ENCODE measurements around the gene IGSF9B. TPM values are rescaled to one million over a fixed set of nuclear protein-coding genes. Genes with fewer than 3 reads are reported as not detected.

Gene IGSF9B
- total RNA-seq, 3 donors from 2014 or later (not counting 1 experiment from before 2014, with no cell fraction given) = 2.2 to 6.1 (median 4.3) TPM

DNA sequence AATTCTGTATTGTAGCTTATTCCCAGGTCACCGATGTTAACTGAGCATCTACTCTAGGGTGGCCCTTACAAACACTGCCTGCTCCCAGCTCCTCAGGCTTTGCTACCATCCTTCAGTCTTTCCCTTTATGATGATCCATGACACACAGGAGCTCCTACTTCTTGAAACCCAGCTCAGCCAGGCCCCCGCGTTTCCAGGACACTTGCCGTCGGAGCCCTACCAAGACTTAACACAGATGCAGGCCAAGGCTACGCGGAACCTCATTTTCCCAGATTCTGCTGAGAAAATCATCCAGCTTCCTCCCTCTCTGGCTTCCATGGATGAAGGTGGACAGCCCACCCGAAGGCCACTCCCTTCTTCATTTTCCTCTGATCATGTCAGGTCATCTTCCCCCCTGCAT is 18.6 kb downstream of the IGSF9B start:
- no peaks in the 10 kb centered on the region for H3K27me3 ChIP-seq (ENCODE audit: control insufficient read depth, insufficient read depth, low read length)
- no peak overlapping the region for H3K27ac Mint-ChIP-seq
- no peak for TF ChIP-seq CTCF (IDR thresholded peaks at IDR 0.05)

DNA sequence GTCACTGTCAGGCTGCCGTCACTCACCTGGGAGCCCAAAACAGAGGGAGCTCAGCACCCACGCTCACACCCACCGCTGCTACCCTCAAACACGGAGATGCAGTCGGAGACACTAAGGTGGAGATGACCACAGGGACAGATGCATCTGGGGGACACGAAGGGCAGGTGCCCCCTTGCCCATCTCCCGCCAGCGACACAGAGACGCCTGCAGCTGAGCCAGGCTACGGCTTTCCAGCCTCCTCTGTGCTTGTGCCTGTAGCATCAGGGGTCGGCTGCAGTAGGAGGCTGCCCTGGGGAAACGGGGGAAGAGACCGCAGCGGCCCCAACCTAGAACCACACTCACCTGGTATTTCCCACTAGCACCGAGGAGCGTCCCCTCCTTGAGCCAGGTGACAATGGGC is 19.3 kb downstream of the IGSF9B start:
- H3K27me3 Mint-ChIP-seq (ENCODE audit: low read depth in 2 of 2) = no peaks in the 10 kb centered on the region
- ATAC-seq = no peak

More for the DNA sequence above, 18.6 kb downstream of the IGSF9B start:
- Mint-ChIP-seq H3K9me3 (no peaks in the 10 kb centered on the region), H3K27me3 (ENCODE audit: low read depth in 2 of 2) (no peaks in the 10 kb centered on the region), H3K4me1 (no peaks in the 10 kb centered on the region), H3K4me3 (no peak overlapping the region), H3K36me3 (no peaks in the 10 kb centered on the region)
- H3K27ac ChIP-seq (ENCODE audit: low read length) = no peak overlapping the region
- WGBS (ENCODE audit: insufficient coverage) = 93% methylated on average over 8 of the region's 8 CpGs
- H3K4me1 ChIP-seq (ENCODE audit: control insufficient read depth, insufficient read depth, low read length) = no peaks in the 10 kb centered on the region
- H3K36me3 ChIP-seq (ENCODE audit: control insufficient read depth, insufficient read depth, low read length) = no peaks in the 10 kb centered on the region
- DNase-seq (no peak), ATAC-seq (no peak)
- intact Hi-C loops (cut with micrococcal nuclease) = no loop called here
- H3K4me3 ChIP-seq (ENCODE audit: low read length) = no peak overlapping the region
- no peaks in the 10 kb centered on the region for H3K9me3 ChIP-seq (ENCODE audit: control insufficient read depth, insufficient read depth, low read length)

GRCh38 chr11:133937015-133937414 is 19.8 kb downstream of the IGSF9B start:
- DNase-seq = no peak
- Histone ChIP-seq H3K27ac (ENCODE audit: low read length) (no peak overlapping the region), H3K36me3 (ENCODE audit: control insufficient read depth, insufficient read depth, low read length) (no peaks in the 10 kb centered on the region), H3K9me3 (ENCODE audit: control insufficient read depth, insufficient read depth, low read length) (no peaks in the 10 kb centered on the region), H3K4me1 (ENCODE audit: control insufficient read depth, insufficient read depth, low read length) (no peaks in the 10 kb centered on the region), H3K4me3 (ENCODE audit: low read length) (no peak overlapping the region), H3K27me3 (ENCODE audit: control insufficient read depth, insufficient read depth, low read length) (no peaks in the 10 kb centered on the region)
- no peaks in the 10 kb centered on the region for H3K27me3 Mint-ChIP-seq (ENCODE audit: low read depth in 2 of 2)
- no peak overlapping the region for H3K27ac Mint-ChIP-seq
- H3K36me3 Mint-ChIP-seq = no peaks in the 10 kb centered on the region
- H3K9me3 Mint-ChIP-seq = no peaks in the 10 kb centered on the region
- no peak overlapping the region for H3K4me3 Mint-ChIP-seq
- 89% methylated on average over 13 of the region's 13 CpGs for WGBS (ENCODE audit: insufficient coverage)
- H3K4me1 Mint-ChIP-seq = no peaks in the 10 kb centered on the region
- ATAC-seq = no peak
- no peak for TF ChIP-seq CTCF (IDR thresholded peaks at IDR 0.05)
- intact Hi-C loops (cut with micrococcal nuclease) = no loop called here

More for the DNA sequence above, 19.3 kb downstream of the IGSF9B start:
- Histone ChIP-seq H3K4me3 (ENCODE audit: low read length) (no peak overlapping the region), H3K36me3 (ENCODE audit: control insufficient read depth, insufficient read depth, low read length) (no peaks in the 10 kb centered on the region), H3K27me3 (ENCODE audit: control insufficient read depth, insufficient read depth, low read length) (no peaks in the 10 kb centered on the region), H3K27ac (ENCODE audit: low read length) (no peak overlapping the region), H3K4me1 (ENCODE audit: control insufficient read depth, insufficient read depth, low read length) (no peaks in the 10 kb centered on the region), H3K9me3 (ENCODE audit: control insufficient read depth, insufficient read depth, low read length) (no peaks in the 10 kb centered on the region)
- Mint-ChIP-seq H3K4me1 (no peaks in the 10 kb centered on the region), H3K4me3 (no peak overlapping the region), H3K36me3 (no peaks in the 10 kb centered on the region), H3K9me3 (no peaks in the 10 kb centered on the region), H3K27ac (no peak overlapping the region)
- DNase-seq = no peak
- intact Hi-C loops (cut with micrococcal nuclease) = no loop called here
- 92% methylated on average over 16 of the region's 16 CpGs for WGBS (ENCODE audit: insufficient coverage)
- TF ChIP-seq CTCF (IDR thresholded peaks at IDR 0.05) = no peak

DNA sequence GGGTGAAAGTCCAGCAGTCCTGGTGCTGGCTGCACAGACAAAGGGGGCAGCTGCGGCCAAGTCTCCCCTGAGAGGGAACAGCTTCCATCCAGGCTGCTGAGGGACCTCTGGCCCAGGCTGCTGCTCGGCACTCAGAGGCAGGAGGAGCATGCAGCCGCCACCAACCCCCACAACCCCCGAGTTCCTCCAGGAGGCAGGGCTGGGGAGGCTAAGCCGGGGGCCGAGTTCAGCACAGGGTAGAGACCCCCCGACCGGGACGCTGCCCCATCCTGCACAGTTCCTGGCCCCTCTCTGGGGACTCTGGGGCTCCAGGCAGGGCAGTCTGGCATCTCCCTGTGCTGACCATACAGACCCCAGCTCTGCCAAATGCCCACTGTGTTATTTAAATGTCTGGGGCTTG is 20.2 kb downstream of the IGSF9B start:
- Histone ChIP-seq H3K36me3 (ENCODE audit: control insufficient read depth, insufficient read depth, low read length) (no peaks in the 10 kb centered on the region), H3K4me1 (ENCODE audit: control insufficient read depth, insufficient read depth, low read length) (no peaks in the 10 kb centered on the region), H3K9me3 (ENCODE audit: control insufficient read depth, insufficient read depth, low read length) (no peaks in the 10 kb centered on the region), H3K4me3 (ENCODE audit: low read length) (no peak overlapping the region), H3K27me3 (ENCODE audit: control insufficient read depth, insufficient read depth, low read length) (no peaks in the 10 kb centered on the region), H3K27ac (ENCODE audit: low read length) (no peak overlapping the region)
- DNase-seq (no peak), ATAC-seq (no peak)
- no peaks in the 10 kb centered on the region for H3K9me3 Mint-ChIP-seq
- H3K27ac Mint-ChIP-seq = no peak overlapping the region
- H3K4me3 Mint-ChIP-seq = no peak overlapping the region
- TF ChIP-seq CTCF (IDR thresholded peaks at IDR 0.05) = no peak
- H3K36me3 Mint-ChIP-seq = no peaks in the 10 kb centered on the region
- H3K27me3 Mint-ChIP-seq (ENCODE audit: low read depth in 2 of 2) = no peaks in the 10 kb centered on the region
- H3K4me1 Mint-ChIP-seq = no peaks in the 10 kb centered on the region
- WGBS (ENCODE audit: insufficient coverage) = 82% methylated on average over 9 of the region's 9 CpGs
- intact Hi-C loops (cut with micrococcal nuclease) = no loop called here
